ENCODE measurements around the gene NOC2L.

GRCh38 chr1:942864-943533 is 16.1 kb downstream of the NOC2L start:
- TF ChIP-seq, protein P1, sequence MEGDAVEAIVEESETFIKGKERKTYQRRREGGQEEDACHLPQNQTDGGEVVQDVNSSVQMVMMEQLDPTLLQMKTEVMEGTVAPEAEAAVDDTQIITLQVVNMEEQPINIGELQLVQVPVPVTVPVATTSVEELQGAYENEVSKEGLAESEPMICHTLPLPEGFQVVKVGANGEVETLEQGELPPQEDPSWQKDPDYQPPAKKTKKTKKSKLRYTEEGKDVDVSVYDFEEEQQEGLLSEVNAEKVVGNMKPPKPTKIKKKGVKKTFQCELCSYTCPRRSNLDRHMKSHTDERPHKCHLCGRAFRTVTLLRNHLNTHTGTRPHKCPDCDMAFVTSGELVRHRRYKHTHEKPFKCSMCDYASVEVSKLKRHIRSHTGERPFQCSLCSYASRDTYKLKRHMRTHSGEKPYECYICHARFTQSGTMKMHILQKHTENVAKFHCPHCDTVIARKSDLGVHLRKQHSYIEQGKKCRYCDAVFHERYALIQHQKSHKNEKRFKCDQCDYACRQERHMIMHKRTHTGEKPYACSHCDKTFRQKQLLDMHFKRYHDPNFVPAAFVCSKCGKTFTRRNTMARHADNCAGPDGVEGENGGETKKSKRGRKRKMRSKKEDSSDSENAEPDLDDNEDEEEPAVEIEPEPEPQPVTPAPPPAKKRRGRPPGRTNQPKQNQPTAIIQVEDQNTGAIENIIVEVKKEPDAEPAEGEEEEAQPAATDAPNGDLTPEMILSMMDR (IDR thresholded peaks at IDR 0.05), result no peak
- no peak for TF ChIP-seq POLR2A (IDR thresholded peaks at IDR 0.05)

Data from ovary (tissue), 3 donors.